Measurements from ENCODE around the gene ERMAP.

ERMAP gene

DNA sequence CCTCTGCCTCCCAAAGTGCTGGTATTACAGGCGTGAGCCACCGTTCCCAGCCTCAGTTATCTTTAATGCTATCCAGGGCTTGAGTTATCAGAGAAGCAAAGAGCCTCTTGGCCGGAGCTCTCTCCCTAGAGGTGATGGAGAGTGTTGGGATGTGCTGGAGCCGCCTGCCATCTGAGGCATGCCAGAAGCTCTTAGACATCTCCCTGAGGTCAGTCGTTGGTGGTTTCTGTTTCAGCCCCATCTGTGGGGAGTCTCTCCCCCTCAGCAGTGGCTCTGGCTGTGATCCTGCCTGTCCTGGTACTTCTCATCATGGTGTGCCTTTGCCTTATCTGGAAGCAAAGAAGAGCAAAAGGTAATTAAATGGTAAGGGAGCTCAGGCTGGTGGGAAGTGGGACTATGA lies 17.9 kb downstream of the ERMAP start:
- no peak overlapping the region for H3K4me3 ChIP-seq (ENCODE audit: low read depth, low read length)
- ChIA-PET CTCF (interaction anchor here (0.9 to 1.6 kb wide), 3 partner anchors 10 to 29 kb away, joined by 3 to 7 read pairs (median 3); no protein-coding TSS in a partner anchor), POLR2A (no interaction called here)
- TF ChIP-seq, protein P1, sequence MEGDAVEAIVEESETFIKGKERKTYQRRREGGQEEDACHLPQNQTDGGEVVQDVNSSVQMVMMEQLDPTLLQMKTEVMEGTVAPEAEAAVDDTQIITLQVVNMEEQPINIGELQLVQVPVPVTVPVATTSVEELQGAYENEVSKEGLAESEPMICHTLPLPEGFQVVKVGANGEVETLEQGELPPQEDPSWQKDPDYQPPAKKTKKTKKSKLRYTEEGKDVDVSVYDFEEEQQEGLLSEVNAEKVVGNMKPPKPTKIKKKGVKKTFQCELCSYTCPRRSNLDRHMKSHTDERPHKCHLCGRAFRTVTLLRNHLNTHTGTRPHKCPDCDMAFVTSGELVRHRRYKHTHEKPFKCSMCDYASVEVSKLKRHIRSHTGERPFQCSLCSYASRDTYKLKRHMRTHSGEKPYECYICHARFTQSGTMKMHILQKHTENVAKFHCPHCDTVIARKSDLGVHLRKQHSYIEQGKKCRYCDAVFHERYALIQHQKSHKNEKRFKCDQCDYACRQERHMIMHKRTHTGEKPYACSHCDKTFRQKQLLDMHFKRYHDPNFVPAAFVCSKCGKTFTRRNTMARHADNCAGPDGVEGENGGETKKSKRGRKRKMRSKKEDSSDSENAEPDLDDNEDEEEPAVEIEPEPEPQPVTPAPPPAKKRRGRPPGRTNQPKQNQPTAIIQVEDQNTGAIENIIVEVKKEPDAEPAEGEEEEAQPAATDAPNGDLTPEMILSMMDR (IDR thresholded peaks at IDR 0.05; ENCODE audit: insufficient read depth, low read length, missing control alignments): no peak
- DNase-seq (ENCODE audit: low read depth, low spot score): no peak

DNA sequence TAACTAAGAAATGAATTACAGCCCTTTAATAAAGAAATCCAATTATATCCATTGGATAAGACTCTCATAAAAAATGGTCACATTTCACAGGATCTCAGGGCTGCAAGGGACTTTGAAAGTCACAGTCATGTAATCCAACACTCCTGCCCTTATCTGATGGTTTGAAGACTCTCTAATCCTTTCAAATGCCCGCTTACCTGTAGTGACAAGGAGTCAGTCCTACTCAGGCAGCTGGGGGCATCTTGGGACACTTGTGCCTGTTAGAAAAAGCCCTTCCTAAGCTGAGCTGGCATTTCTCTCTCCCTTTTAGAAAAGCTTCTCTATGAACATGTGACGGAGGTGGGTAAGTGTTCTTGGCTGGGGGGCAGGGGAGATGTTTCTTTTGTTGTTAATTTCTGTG lies 18.5 kb downstream of the ERMAP start:
- no peak overlapping the region for H3K4me3 ChIP-seq (ENCODE audit: low read depth, low read length)
- CTCF ChIA-PET: interaction anchor here (0.9 to 1.8 kb wide), 4 partner anchors 10 to 19 kb away, joined by 3 to 16 read pairs (median 5); partner anchors contain the start of gene ZNF691
- TF ChIP-seq, protein P1 (IDR thresholded peaks at IDR 0.05; ENCODE audit: insufficient read depth, low read length, missing control alignments): no peak
- POLR2A ChIA-PET: no interaction called here
- no peak for DNase-seq (ENCODE audit: low read depth, low spot score)

DNA sequence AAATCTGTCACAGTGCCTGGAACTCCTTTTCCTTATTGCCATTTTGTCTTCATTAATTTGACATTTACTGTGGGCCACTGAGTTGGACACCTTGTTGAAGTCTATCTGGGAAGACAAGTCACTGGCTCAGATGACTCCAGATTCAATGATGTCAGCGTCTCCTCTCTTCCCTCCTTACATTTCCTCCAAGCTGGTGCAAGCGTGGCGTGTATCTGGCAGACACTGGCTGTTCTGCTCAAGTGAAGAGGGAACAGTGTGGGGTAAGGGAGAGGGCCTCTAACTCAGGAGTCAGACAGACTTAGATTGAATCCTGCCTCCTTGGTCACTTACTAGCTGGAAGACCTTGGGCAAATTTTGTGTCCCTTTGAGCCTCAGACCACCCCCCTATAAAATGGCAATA lies 20.8 kb downstream of the ERMAP start:
- ChIA-PET CTCF (interaction anchor here (1.6 to 1.7 kb wide), 2 partner anchors 9 to 60 kb away, joined by 4 to 5 read pairs; partner anchors contain the start of gene ZNF691), POLR2A (interaction anchor here (0.7 kb wide), 1 partner anchor 9 kb away, joined by 3 read pairs; the partner anchor contains the start of gene ZNF691)
- TF ChIP-seq, protein P1 (IDR thresholded peaks at IDR 0.05; ENCODE audit: insufficient read depth, low read length, missing control alignments): no peak
- no peak overlapping the region for H3K4me3 ChIP-seq (ENCODE audit: low read depth, low read length)
- DNase-seq (ENCODE audit: low read depth, low spot score): no peak

DNA sequence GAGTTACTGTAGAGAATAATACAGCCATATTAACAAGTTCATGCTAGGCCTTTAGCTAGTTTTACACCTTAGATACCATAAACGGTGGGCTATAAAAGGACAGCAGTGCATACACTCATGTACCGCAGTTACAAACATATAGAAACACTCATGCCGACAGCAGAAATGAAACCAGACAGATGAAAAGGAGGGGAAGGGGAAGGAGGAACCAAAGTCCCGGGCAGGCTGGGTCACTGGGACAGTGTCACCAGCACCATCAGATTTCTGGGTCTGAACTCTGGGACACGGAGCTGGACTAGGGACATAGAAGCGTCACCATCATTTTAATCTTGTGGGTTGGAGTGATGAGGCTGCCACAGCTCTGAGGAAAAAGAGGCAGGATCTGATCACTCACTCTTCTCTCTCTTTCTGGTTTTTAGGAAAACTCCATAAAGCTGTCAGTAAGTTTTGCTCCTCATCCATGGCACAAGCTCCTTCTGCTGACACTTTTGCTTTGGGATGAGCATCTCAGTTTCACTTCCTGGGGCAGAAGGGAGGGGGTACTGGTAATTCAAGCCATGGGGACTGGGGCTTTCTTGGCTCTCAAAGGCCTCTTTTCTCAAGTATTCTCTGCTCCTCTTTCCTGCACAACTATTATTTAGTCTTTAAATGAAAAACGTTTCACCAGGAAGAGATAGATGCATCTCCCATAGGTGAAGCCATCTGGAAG lies 21.7 kb downstream of the ERMAP start:
- H3K4me3 ChIP-seq (ENCODE audit: low read depth, low read length): no peak overlapping the region
- TF ChIP-seq, protein P1 (IDR thresholded peaks at IDR 0.05; ENCODE audit: insufficient read depth, low read length, missing control alignments): no peak
- POLR2A ChIA-PET: interaction anchor here (0.7 kb wide), 1 partner anchor 8 kb away, joined by 3 read pairs; the partner anchor contains the start of gene ZNF691
- CTCF ChIA-PET: interaction anchor here (1.6 to 1.7 kb wide), 2 partner anchors 8 to 61 kb away, joined by 4 to 5 read pairs; partner anchors contain the start of gene ZNF691
- DNase-seq (ENCODE audit: low read depth, low spot score): no peak

DNA sequence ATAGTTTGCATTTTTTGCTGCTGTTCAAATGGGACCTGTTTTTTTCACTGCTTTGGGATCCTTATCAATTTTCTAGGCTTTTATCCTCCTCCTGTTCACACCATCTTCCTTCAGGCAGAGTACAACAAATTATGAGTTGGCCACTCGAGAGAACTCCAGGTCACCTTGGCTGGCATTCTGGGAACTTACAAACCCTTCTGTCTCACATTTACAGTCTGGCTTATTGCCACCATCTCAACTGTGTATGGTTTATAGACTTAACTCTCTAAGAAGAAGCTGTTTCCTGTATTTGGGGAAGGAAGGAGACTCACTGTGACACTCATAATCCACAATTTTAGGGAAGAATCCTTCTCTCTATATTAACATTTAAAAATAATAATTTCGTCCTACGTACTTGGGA lies 24.1 kb downstream of the ERMAP start:
- TF ChIP-seq, protein P1 (IDR thresholded peaks at IDR 0.05; ENCODE audit: insufficient read depth, low read length, missing control alignments): no peak
- H3K4me3 ChIP-seq (ENCODE audit: low read depth, low read length): no peak overlapping the region
- POLR2A ChIA-PET: no interaction called here
- CTCF ChIA-PET: no interaction called here
- no peak for DNase-seq (ENCODE audit: low read depth, low spot score)

DNA sequence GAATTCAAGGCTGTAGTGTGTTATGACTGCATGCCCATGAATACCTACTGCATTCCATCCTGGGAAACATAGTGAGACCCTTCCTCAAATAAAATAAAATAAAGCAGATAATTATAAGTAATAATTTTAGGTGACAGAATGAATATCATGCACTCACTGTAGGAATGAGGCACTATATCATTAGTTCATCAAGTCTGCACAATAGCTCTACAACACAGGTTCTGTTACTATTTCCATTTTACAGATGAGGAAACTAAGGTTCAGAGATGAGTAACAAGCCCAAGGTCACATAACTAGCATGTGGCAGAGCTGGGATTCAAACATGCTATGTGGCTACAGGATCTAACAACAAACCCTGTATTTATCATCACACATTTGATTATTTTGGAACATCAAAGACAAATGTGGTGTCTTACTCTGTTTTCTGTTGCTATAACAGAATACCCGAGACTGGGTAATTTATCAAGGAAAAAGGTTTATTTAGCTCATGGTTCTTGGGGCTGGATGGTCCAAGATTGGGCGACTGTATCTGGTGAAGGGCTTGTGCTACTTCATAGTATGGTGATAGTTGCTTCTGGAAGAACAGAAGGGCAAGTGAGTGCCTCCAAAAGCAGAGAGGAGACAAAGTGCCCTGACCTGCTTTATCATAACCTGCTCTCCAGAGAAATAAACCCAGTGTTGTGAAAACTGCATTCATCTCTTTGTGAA lies 24.7 kb downstream of the ERMAP start:
- ChIA-PET CTCF (no interaction called here), POLR2A (no interaction called here)
- DNase-seq (ENCODE audit: low read depth, low spot score): no peak
- H3K4me3 ChIP-seq (ENCODE audit: low read depth, low read length): no peak overlapping the region
- TF ChIP-seq, protein P1 (IDR thresholded peaks at IDR 0.05; ENCODE audit: insufficient read depth, low read length, missing control alignments): no peak
